ENCODE data around the gene TGFB1. TPM values are rescaled to one million over a fixed set of nuclear protein-coding genes. Genes with fewer than 3 reads are reported as not detected.
A peak's percentile ranks its signal among the peaks of the same experiment; 100 is the strongest.

The TGFB1 gene
- total RNA-seq, result 10 to 100 TPM; 16.4 to 27.1 (median 18.1) TPM
- 10 to 100 TPM in 1 of 3 donors, 1 to 10 TPM in 2; 6.5 to 25.0 (median 7.2) TPM for polyA plus RNA-seq

- Histone ChIP-seq H3K4me1 (peaks cover 0 to 34% (median 24%) of the 10 kb centered on the region in 4 donors), H3K27me3 (no peaks in the 10 kb centered on the region), H3K27ac (peak within 1 kb of the TSS; percentile 87 to 95 (median 94)), H3K36me3 (no peaks in the 10 kb centered on the region), H3K4me3 (peak within 1 kb of the TSS; percentile 74 to 85 (median 77)), H3K9me3 (no peaks in the 10 kb centered on the region)
- TF ChIP-seq POLR2AphosphoS5 (IDR thresholded peaks at IDR 0.05), result peak; percentile 27 to 76 (median 64)
- TF ChIP-seq EP300 (IDR thresholded peaks at IDR 0.05), result no peak
- peak; percentile 85 to 88 (median 86) for TF ChIP-seq CTCF (IDR thresholded peaks at IDR 0.05)
- WGBS, 2 donors, result 0 to 1% methylated on average over 78 of the region's 78 CpGs
- intact Hi-C loops (cut with DNase I), result loop anchor here (2.0 to 5.0 kb wide), 4 partner anchors 29 to 91 kb away; partner anchors contain the start of genes BCKDHA, CCDC97, EXOSC5 and HNRNPUL1
- DNase-seq, result peak; percentile 96
Observed at GRCh38 chr19:41353466-41354342, at the start of gene TGFB1. TSS of gene TGFB1 (minus strand) at chr19:41353922. CDS start at chr19:41353044, 878 bp downstream.

GRCh38 chr19:41402010-41402409 lies 48.3 kb upstream of the TGFB1 start:
- intact Hi-C loops (cut with DNase I), result no loop called here
- H3K4me1 ChIP-seq, result peaks cover 0 to 22% (median 15%) of the 10 kb centered on the region in 4 donors
- no peaks in the 10 kb centered on the region for H3K9me3 ChIP-seq
- 73 to 81% methylated on average over 3 of the region's 3 CpGs for WGBS, 2 donors
- H3K27ac ChIP-seq, result no peak overlapping the region
- TF ChIP-seq POLR2A (IDR thresholded peaks at IDR 0.05) (no peak), POLR2AphosphoS5 (IDR thresholded peaks at IDR 0.05) (no peak), EP300 (IDR thresholded peaks at IDR 0.05) (no peak), CTCF (IDR thresholded peaks at IDR 0.05) (no peak)
- peaks cover 0 to 14% (median 0%) of the 10 kb centered on the region in 4 donors for H3K36me3 ChIP-seq
- no peaks in the 10 kb centered on the region for H3K27me3 ChIP-seq
- H3K4me3 ChIP-seq, result no peak overlapping the region
- DNase-seq, result no peak

- intact Hi-C loops (cut with DNase I), result no loop called here
- H3K4me3 ChIP-seq, result no peak overlapping the region
- H3K27ac ChIP-seq, result no peak overlapping the region
- H3K4me1 ChIP-seq, result peaks cover 0 to 28% (median 20%) of the 10 kb centered on the region in 4 donors
- WGBS, 2 donors, result 78 to 86% methylated on average over 4 of the region's 4 CpGs
- H3K36me3 ChIP-seq, result peaks cover 0 to 14% (median 0%) of the 10 kb centered on the region in 4 donors
- no peaks in the 10 kb centered on the region for H3K9me3 ChIP-seq
- DNase-seq, result no peak
- no peaks in the 10 kb centered on the region for H3K27me3 ChIP-seq
- no peak for TF ChIP-seq POLR2A (IDR thresholded peaks at IDR 0.05)
- no peak for TF ChIP-seq EP300 (IDR thresholded peaks at IDR 0.05)
- TF ChIP-seq CTCF (IDR thresholded peaks at IDR 0.05), result no peak
- TF ChIP-seq POLR2AphosphoS5 (IDR thresholded peaks at IDR 0.05), result no peak
Observed at GRCh38 chr19:41401483-41401882, 47.8 kb upstream of the TGFB1 start.

GRCh38 chr19:41399525-41399924 lies 45.8 kb upstream of the TGFB1 start:
- Histone ChIP-seq H3K4me3 (no peak overlapping the region), H3K27me3 (no peaks in the 10 kb centered on the region), H3K36me3 (peaks cover 0 to 14% (median 0%) of the 10 kb centered on the region in 4 donors), H3K4me1 (peaks cover 0 to 35% (median 26%) of the 10 kb centered on the region in 4 donors), H3K9me3 (no peaks in the 10 kb centered on the region), H3K27ac (no peak overlapping the region)
- intact Hi-C loops (cut with DNase I), result no loop called here
- no peak for TF ChIP-seq POLR2AphosphoS5 (IDR thresholded peaks at IDR 0.05)
- no peak for TF ChIP-seq CTCF (IDR thresholded peaks at IDR 0.05)
- TF ChIP-seq EP300 (IDR thresholded peaks at IDR 0.05), result no peak
- TF ChIP-seq POLR2A (IDR thresholded peaks at IDR 0.05), result no peak
- no peak for DNase-seq
- WGBS, 2 donors, result 93% methylated on average over 2 of the region's 2 CpGs
